ENCODE results near the gene REPS2. TPM values are rescaled to one million over a fixed set of nuclear protein-coding genes. Genes with fewer than 3 reads are reported as not detected.
A peak's percentile ranks its signal among the peaks of the same experiment; 100 is the strongest.

The REPS2 gene
- total RNA-seq, 1 experiment from 2014 or later = 3.7 TPM

GRCh38 chrX:16910376-16910775 lies 36.1 kb upstream of the REPS2 start:
- Histone ChIP-seq H3K4ac (ENCODE audit: low read depth, low read length) (no peak overlapping the region), H3K4me1 (ENCODE audit: insufficient read depth, low read length) (no peaks in the 10 kb centered on the region), H3K9me3 (ENCODE audit: control insufficient read depth, low read depth, low read length) (no peaks in the 10 kb centered on the region), H4K8ac (replicated peaks; ENCODE audit: insufficient read length, low read depth, low read length) (no peak overlapping the region), H3K79me2 (ENCODE audit: insufficient read depth, low read length) (no peaks in the 10 kb centered on the region), H3K56ac (ENCODE audit: insufficient read length, low read depth, low read length) (no peak overlapping the region), H3K27me3 (ENCODE audit: insufficient read depth, low read length) (no peaks in the 10 kb centered on the region), H2AFZ (ENCODE audit: low read length) (no peak overlapping the region), H3K23me2 (ENCODE audit: insufficient read length, low read depth, low read length, poor library complexity, severe bottlenecking) (no peaks in the 10 kb centered on the region), H2BK120ac (ENCODE audit: low read depth, low read length, poor library complexity, severe bottlenecking) (no peak overlapping the region), H4K20me1 (ENCODE audit: control insufficient read depth, insufficient read depth, insufficient read length) (no peaks in the 10 kb centered on the region), H3K27ac (ENCODE audit: insufficient read length, low read depth, low read length) (no peak overlapping the region), H3K9ac (ENCODE audit: extremely low read depth, insufficient read length, low read length) (no peak overlapping the region), H2BK12ac (ENCODE audit: insufficient read length, low read depth, low read length) (no peak overlapping the region), H3K14ac (ENCODE audit: insufficient read depth, low read length) (no peak overlapping the region), H3K4me2 (ENCODE audit: insufficient read depth, insufficient read length, low read length) (no peak overlapping the region), H4K91ac (ENCODE audit: insufficient read length, low read depth, low read length) (no peak overlapping the region), H2AK5ac (ENCODE audit: insufficient read length, low read length) (no peak overlapping the region), H2BK5ac (ENCODE audit: insufficient read length, low read length) (no peak overlapping the region), H2BK20ac (ENCODE audit: low read depth, low read length, poor library complexity, severe bottlenecking) (no peak overlapping the region), H3K23ac (ENCODE audit: insufficient read length, low read depth, low read length) (no peak overlapping the region), H2BK15ac (ENCODE audit: low read depth, low read length) (no peak overlapping the region), H4K5ac (ENCODE audit: insufficient read length, low read depth, low read length) (peak overlapping the region; percentile 70), H3T11ph (ENCODE audit: low read length) (no peak overlapping the region), H3K79me1 (ENCODE audit: insufficient read depth, low read depth, low read length, poor library complexity, severe bottlenecking) (no peaks in the 10 kb centered on the region), H3K18ac (ENCODE audit: insufficient read length, low read depth, low read length) (no peak overlapping the region)
- TF ChIP-seq CTCF (conservative IDR thresholded peaks at IDR 0.05) = no peak
- WGBS (ENCODE audit: extremely low coverage, insufficient read length, low lambda C conversion rate) = no CpG with 5 or more reads among the region's 1 CpG
- Mint-ChIP-seq H3K4me1 (peaks cover 0 to 4% of the 10 kb centered on the region in 2 experiments; a peak in 2 of 4 replicates), H3K36me3 (ENCODE audit: insufficient read depth in 1 of 3, low read depth in 3 of 3) (no peaks in the 10 kb centered on the region), H3K27ac (no peak overlapping the region), H3K4me3 (no peak overlapping the region), H3K27me3 (ENCODE audit: low read depth) (no peaks in the 10 kb centered on the region), H3K9me3 (no peaks in the 10 kb centered on the region)
- DNase-seq = no peak
